ENCODE results near the gene WWC2. TPM values are rescaled to one million over a fixed set of nuclear protein-coding genes. Genes with fewer than 3 reads are reported as not detected.

WWC2 gene
- total RNA-seq, 1 donor from 2014 or later, result 13.5 TPM

DNA sequence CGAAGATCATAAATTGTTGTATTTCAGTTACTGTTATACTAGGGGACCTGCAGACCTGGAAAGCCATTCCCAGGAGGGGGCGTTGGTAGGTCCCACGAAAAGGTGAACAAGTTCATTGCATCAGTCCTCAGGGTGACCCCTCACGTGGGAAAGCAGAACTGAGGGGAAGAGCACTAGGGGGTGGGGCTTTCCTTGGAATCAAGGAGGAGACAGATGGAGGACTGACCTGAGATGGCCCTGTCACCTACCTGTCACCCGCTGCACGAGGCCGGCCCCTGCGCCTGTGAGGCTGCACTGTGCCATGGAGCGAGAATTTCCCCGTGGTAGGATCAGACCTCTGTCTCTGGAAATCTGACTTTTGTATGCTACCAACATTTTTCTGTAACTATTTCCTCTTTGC, 265.0 kb downstream of the WWC2 start:
- FAIRE-seq (no peak), DNase-seq (ENCODE audit: low spot score in 2 of 2) (no peak)

DNA sequence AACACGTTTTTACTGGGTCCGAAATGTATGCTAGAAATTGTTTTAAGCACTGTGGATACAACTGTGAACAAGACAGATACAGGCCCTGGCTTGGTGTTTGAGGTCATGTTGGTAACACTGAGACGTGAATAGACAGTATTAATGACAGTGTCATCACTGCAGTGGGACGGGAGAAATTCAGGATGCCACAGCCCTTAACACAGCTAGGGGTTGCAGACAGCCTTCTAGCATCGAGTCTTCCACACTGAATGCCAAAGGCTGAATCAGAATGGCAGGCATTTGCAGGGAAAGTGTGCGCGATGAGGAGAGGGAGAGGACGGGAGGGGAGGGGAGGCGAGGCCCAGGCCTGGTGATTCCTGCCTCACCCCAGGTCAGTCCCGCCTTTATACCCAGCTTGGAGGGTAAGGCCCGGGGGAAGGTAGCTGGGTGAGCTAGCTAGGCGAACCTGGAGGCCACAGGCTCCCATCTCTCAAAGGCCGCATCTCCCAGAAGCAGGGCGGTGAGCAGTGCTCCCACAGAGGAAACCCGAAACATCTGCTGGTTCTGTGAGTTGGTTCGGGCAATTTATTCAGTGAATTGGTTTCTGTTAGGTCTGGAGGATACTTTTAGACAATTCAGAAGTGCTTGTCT, 267.3 kb downstream of the WWC2 start:
- no peak for DNase-seq (ENCODE audit: low spot score in 2 of 2)
- no peak for FAIRE-seq

DNA sequence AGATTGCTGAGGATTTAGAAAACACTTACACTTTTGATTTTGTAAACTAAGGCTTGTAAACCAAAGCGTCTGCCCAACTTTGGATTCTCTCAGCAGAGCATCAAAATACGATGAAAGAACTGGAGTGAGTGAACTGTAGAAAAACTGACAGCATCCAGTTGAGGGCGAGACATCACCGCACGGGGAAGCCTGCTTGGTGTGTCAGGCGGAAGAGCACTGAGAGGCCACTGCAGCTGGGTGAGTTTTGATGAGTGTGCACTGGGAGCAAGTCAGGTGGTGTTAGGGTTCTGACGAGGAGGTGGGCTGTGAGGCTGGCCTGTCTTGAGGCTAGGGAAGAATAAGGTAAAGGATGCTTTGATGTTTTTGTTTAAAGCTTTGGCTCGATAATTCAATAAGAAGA, 270.0 kb downstream of the WWC2 start:
- DNase-seq (ENCODE audit: low spot score in 2 of 2), result no peak
- FAIRE-seq, result no peak

Other genes starting within 250 kb of the WWC2 start
- 24.9 TPM for gene DCTD, start 181.9 kb upstream of the WWC2 start, total RNA-seq
- not detected for gene CLDN22, start 221.0 kb downstream of the WWC2 start, total RNA-seq
- gene CLDN24, start 223.2 kb downstream of the WWC2 start, total RNA-seq, result not detected

Measured in frontal cortex (tissue), 4 donors.